IMR-90 (cell line): ENCODE data around the gene KNTC1. TPM values are rescaled to one million over a fixed set of nuclear protein-coding genes. Genes with fewer than 3 reads are reported as not detected.

Experiments used
- ATAC-seq: fragments of 200-7000 bp; cut with Tn5 transposase; 2 replicates; pipeline ENCODE4 v1.9.1; 2020; ENCODE audit warnings: low read depth, mild to moderate bottlenecking, moderate library complexity
- BruUV-seq: library from RNA; stranded (reverse); fragments of 400-500 nt; replicated peaks from 2 replicates; lab custom pipeline; 2021; lab: Mats Ljungman, UMichigan
- CTCF ChIA-PET: fragments of 300-600 bp; formaldehyde crosslinking; extraction: SDS; loops from one replicate; lab custom pipeline; 2021; ENCODE audit warnings: antibody characterized with exemption; lab: Yijun Ruan, JAX
- POLR2A ChIA-PET: fragments of 300-600 bp; sonication (Branson Sonifier 250); formaldehyde crosslinking; loops from one replicate; lab custom pipeline; 2022; ENCODE audit warnings: antibody characterized with exemption; ENCODE audit not compliant: unreplicated experiment; lab: Charles Lee
- DNase-seq: peaks from one replicate; pipeline ENCODE4 v3.0.0; 2013
- H2AFZ ChIP-seq: replicated peaks from 2 replicates; pipeline ENCODE3; 2013; ENCODE audit warnings: low read length, mild to moderate bottlenecking; ENCODE audit not compliant: poor library complexity
- H2AK5ac ChIP-seq: 2 replicates; pipeline ENCODE4 v1.6.1; 2013; ENCODE audit warnings: low read depth, low read length, inconsistent platforms
- H2AK9ac ChIP-seq: replicated peaks from 2 replicates; pipeline ENCODE3; 2013; ENCODE audit warnings: mild to moderate bottlenecking, low read depth, low read length, moderate library complexity; ENCODE audit not compliant: poor library complexity
- H2BK120ac ChIP-seq: 2 replicates; pipeline ENCODE4 v1.6.1; 2013; ENCODE audit warnings: low read depth, low read length, inconsistent platforms
- H2BK15ac ChIP-seq: 3 replicates; pipeline ENCODE4 v1.6.1; 2013; ENCODE audit warnings: low read depth, low read length, inconsistent platforms
- H2BK20ac ChIP-seq: 2 replicates; pipeline ENCODE4 v1.6.1; 2013; ENCODE audit warnings: low read depth, mild to moderate bottlenecking, inconsistent platforms, low read length, moderate library complexity
- H2BK5ac ChIP-seq: 2 replicates; pipeline ENCODE4 v1.6.1; 2013; ENCODE audit warnings: mild to moderate bottlenecking, low read depth, low read length, inconsistent platforms; ENCODE audit not compliant: poor library complexity, severe bottlenecking
- H3K14ac ChIP-seq: replicated peaks from 2 replicates; pipeline ENCODE4 v1.6.1; 2013; ENCODE audit warnings: low read depth, low read length, inconsistent platforms
- H3K18ac ChIP-seq: 2 replicates; pipeline ENCODE4 v1.6.1; 2013; ENCODE audit warnings: low read depth, low read length, control low read depth
- H3K23ac ChIP-seq: 2 replicates; pipeline ENCODE4 v1.6.1; 2013; ENCODE audit warnings: low read depth, low read length, inconsistent platforms
- H3K27ac ChIP-seq: 2 replicates; pipeline ENCODE4 v1.5.1; 2013; ENCODE audit warnings: mild to moderate bottlenecking, control low read depth, low read length; ENCODE audit not compliant: insufficient read depth
- H3K27me3 ChIP-seq: 2 replicates; pipeline ENCODE4 v1.6.1; 2013; ENCODE audit warnings: low read length; ENCODE audit not compliant: control insufficient read depth, insufficient read depth
- H3K36me3 ChIP-seq: 2 replicates; pipeline ENCODE4 v1.6.1; 2013; ENCODE audit warnings: low read length, mixed read lengths; ENCODE audit not compliant: control insufficient read depth, insufficient read depth
- H3K4ac ChIP-seq: 2 replicates; pipeline ENCODE4 v1.6.1; 2013; ENCODE audit warnings: low read depth, low read length, inconsistent platforms
- H3K4me1 ChIP-seq: 2 replicates; pipeline ENCODE4 v1.6.1; 2013; ENCODE audit warnings: low read length, mixed read lengths; ENCODE audit not compliant: control insufficient read depth, insufficient read depth
- H3K4me2 ChIP-seq: 2 replicates; pipeline ENCODE4 v1.6.1; 2013; ENCODE audit warnings: low read depth, mild to moderate bottlenecking, control low read depth, low read length, moderate library complexity
- H3K4me3 ChIP-seq: 2 replicates; pipeline ENCODE4 v1.5.1; 2013; ENCODE audit warnings: low read depth, mild to moderate bottlenecking, control low read depth, low read length, moderate library complexity; ENCODE audit not compliant: insufficient read depth
- H3K56ac ChIP-seq: 2 replicates; pipeline ENCODE4 v1.6.1; 2013; ENCODE audit warnings: low read length, inconsistent platforms; ENCODE audit not compliant: insufficient read depth; ENCODE audit errors: extremely low read depth
- H3K79me1 ChIP-seq, 2 experiments: 2 replicates each; pipeline ENCODE4 v1.6.1; 2013; ENCODE audit warnings: low read length in 2 of 2, inconsistent platforms in 1 of 2, low read depth in 1 of 2
- H3K9ac ChIP-seq: 2 replicates; pipeline ENCODE4 v1.6.1; 2013; ENCODE audit warnings: low read depth, low read length, control low read depth
- H3K9me1 ChIP-seq: 2 replicates; pipeline ENCODE4 v1.6.1; 2013; ENCODE audit warnings: low read length, inconsistent platforms; ENCODE audit not compliant: insufficient read depth
- H3K9me3 ChIP-seq: 2 replicates; pipeline ENCODE4 v1.6.1; 2013; ENCODE audit warnings: low read length; ENCODE audit not compliant: control insufficient read depth, insufficient read depth
- H4K20me1 ChIP-seq: 2 replicates; pipeline ENCODE4 v1.6.1; 2013; ENCODE audit warnings: low read length, inconsistent platforms; ENCODE audit not compliant: insufficient read depth
- H4K5ac ChIP-seq: 2 replicates; pipeline ENCODE4 v1.6.1; 2013; ENCODE audit warnings: mild to moderate bottlenecking, low read depth, low read length, control low read depth
- H4K8ac ChIP-seq, 2 experiments: 2 replicates each; pipeline ENCODE4 v1.6.1; 2013; ENCODE audit warnings: low read depth in 2 of 2, low read length in 2 of 2, control low read depth in 1 of 2, inconsistent platforms in 1 of 2
- H4K91ac ChIP-seq: 2 replicates; pipeline ENCODE4 v1.6.1; 2013; ENCODE audit warnings: low read depth, low read length, inconsistent platforms; ENCODE audit not compliant: insufficient read depth
- BHLHE40 ChIP-seq: fragments of 150-350 bp; IDR thresholded peaks from 2 replicates; pipeline ENCODE4 v1.6.1; 2016; ENCODE audit warnings: mild to moderate bottlenecking, low read depth, low read length
- RCOR1 ChIP-seq: IDR thresholded peaks from 2 replicates; pipeline ENCODE4 v1.6.1; 2012; ENCODE audit warnings: mild to moderate bottlenecking, low read length, improper control_type of control experiment; ENCODE audit not compliant: insufficient replicate concordance
- WGBS, 2 experiments: methylation state at CpG; one replicate each; pipeline versions ENCODE4 v1.1.5 to v1.1.7; 2013; ENCODE audit warnings: missing lambda C conversion rate in 2 of 2; ENCODE audit not compliant: insufficient read length in 1 of 2; ENCODE audit errors: extremely low coverage in 2 of 2; 5-methylcytosine and 5-hydroxymethylcytosine counted together
- dilution Hi-C: fragments of 300-500 bp; cut with HindIII; formaldehyde crosslinking; loops from one replicate; pipeline ENCODE4 v1.14.3; 2018; ENCODE audit warnings: low sequenced_read_pairs; ENCODE audit not compliant: unreplicated experiment
- in situ Hi-C: fragments of 300-500 bp; cut with MboI; formaldehyde crosslinking; loops from 3 replicates; pipeline ENCODE4 v1.14.3; 2019; ENCODE audit warnings: low sequenced_read_pairs, inconsistent platforms, mixed read lengths
- intact Hi-C: fragments of 100-400 bp; cut with micrococcal nuclease; formaldehyde crosslinking; loops from 2 replicates; pipeline ENCODE4 v1.10.0; 2022
- polyA plus RNA-seq, 3 experiments: library from polyadenylated mRNA; depleted of rRNA; stranded (reverse); fragments of >200 nt; gene quantifications; 2 replicates each; pipeline ENCODE4 v1.2.3, GENCODE V29; 2012; ENCODE audit warnings: low replicate concordance in 1 of 3
- total RNA-seq: library from RNA; depleted of rRNA; stranded (reverse); fragments of >200 nt; gene quantifications from 2 replicates; pipeline ENCODE4 v1.2.3, GENCODE V29; 2012
- TF ChIP-seq, protein P1 (sequence below): fragments of 150-350 bp; IDR thresholded peaks from 2 replicates; pipeline ENCODE4 v1.6.1; 2016; ENCODE audit warnings: low read depth, mild to moderate bottlenecking, low read length, moderate library complexity, borderline replicate concordance

The KNTC1 gene
- total and polyA plus RNA-seq, 2 of the 4 experiments (the other 2 are of a cell fraction): 16.6 to 23.7 TPM

DNA sequence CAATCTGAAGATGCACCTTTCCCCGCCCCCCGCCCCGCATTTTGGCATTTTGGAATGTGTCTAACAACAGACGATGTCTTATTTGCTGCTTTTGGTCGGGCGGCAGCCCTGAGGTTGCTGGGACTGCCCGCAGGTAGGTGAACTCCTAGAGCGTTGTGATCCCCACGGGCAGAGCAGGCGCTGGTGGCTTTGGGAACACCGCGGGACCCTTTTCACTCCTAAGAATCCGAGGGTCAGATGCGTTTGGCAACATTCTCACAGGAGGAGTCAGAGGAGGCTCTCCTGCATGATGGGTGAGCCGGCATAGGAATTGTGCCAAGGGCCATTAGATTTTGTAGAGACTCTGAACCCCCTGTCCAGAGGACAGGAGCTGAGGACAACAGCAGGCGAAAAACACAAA lies 134.2 kb downstream of the KNTC1 start:
- Histone ChIP-seq H2BK120ac (no peak overlapping the region), H3K18ac (no peak overlapping the region), H2AK9ac (no peak overlapping the region), H3K56ac (no peak overlapping the region), H2BK20ac (no peak overlapping the region), H4K20me1 (no peaks in the 10 kb centered on the region), H4K5ac (no peak overlapping the region), H3K79me1 (no peaks in the 10 kb centered on the region), H2BK5ac (no peak overlapping the region), H3K14ac (no peak overlapping the region), H4K91ac (no peak overlapping the region), H3K36me3 (no peaks in the 10 kb centered on the region), H2BK15ac (no peak overlapping the region), H3K9me1 (no peaks in the 10 kb centered on the region), H3K23ac (no peak overlapping the region), H3K27ac (no peak overlapping the region), H3K4ac (no peak overlapping the region), H2AK5ac (no peak overlapping the region), H3K27me3 (no peaks in the 10 kb centered on the region), H3K9me3 (no peaks in the 10 kb centered on the region), H3K4me1 (no peaks in the 10 kb centered on the region), H3K9ac (no peak overlapping the region), H4K8ac (no peak overlapping the region), H3K4me2 (no peak overlapping the region), H3K4me3 (no peak overlapping the region), H2AFZ (no peak overlapping the region)
- 100% methylated on average over 3 of the region's 16 CpGs; no CpG with 5 or more reads in 1 of the 2 experiments for WGBS, 2 experiments
- ChIA-PET CTCF (no interaction called here), POLR2A (no interaction called here)
- intact Hi-C loops (no loop called here), in situ Hi-C loops (no loop called here), dilution Hi-C loops (no loop called here)
- DNase-seq: no peak
- no TSS peak for BruUV-seq
- TF ChIP-seq, protein P1, sequence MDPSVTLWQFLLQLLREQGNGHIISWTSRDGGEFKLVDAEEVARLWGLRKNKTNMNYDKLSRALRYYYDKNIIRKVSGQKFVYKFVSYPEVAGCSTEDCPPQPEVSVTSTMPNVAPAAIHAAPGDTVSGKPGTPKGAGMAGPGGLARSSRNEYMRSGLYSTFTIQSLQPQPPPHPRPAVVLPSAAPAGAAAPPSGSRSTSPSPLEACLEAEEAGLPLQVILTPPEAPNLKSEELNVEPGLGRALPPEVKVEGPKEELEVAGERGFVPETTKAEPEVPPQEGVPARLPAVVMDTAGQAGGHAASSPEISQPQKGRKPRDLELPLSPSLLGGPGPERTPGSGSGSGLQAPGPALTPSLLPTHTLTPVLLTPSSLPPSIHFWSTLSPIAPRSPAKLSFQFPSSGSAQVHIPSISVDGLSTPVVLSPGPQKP: no peak
- TF ChIP-seq BHLHE40 (no peak), RCOR1 (no peak)
- no peak for ATAC-seq
